Psoas muscle (tissue), 8 donors: ENCODE results near the gene NFXL1. TPM values are rescaled to one million over a fixed set of nuclear protein-coding genes. Genes with fewer than 3 reads are reported as not detected.

ENCODE experiments used
- ATAC-seq, 4 donors: fragments of 200-7000 bp; cut with Tn5 transposase; one replicate each; pipeline ENCODE4 v1.9.1; 2020; ENCODE audit warnings: moderate library complexity in 3 of 4, mild to moderate bottlenecking in 2 of 4
- DNase-seq, 2 donors: peaks; one replicate each; pipeline ENCODE4 v3.0.0-alpha.2; 2020
- H3K27ac ChIP-seq: fragments of 200-600 bp; one replicate; pipeline ENCODE4 v1.8.0; 2022
- H3K27me3 ChIP-seq, 3 donors: fragments of 200-600 bp in 1 of 3; one replicate each; pipeline versions ENCODE4 v1.6.1 to v1.8.0; 2013 to 2022; ENCODE audit warnings: low read length in 2 of 3, mild to moderate bottlenecking in 2 of 3, moderate library complexity in 1 of 3; ENCODE audit not compliant: insufficient read depth in 3 of 3
- H3K36me3 ChIP-seq, 2 donors: fragments of 200-600 bp in 1 of 2; one replicate each; pipeline versions ENCODE4 v1.6.1 to v1.8.0; 2013 to 2022; ENCODE audit warnings: low read depth in 1 of 2, mild to moderate bottlenecking in 1 of 2, moderate library complexity in 1 of 2; ENCODE audit not compliant: insufficient read depth in 1 of 2
- H3K4me1 ChIP-seq: fragments of 200-600 bp; one replicate; pipeline ENCODE4 v1.8.0; 2022
- H3K4me3 ChIP-seq: fragments of 200-600 bp; one replicate; pipeline ENCODE4 v1.8.0; 2022; ENCODE audit warnings: mild to moderate bottlenecking
- H3K9me3 ChIP-seq: fragments of 200-600 bp; one replicate; pipeline ENCODE4 v1.8.0; 2022
- WGBS, 3 donors: extraction: QIAGEN DNeasy Blood & Tissue Kit; methylation state at CpG; one replicate each; pipeline versions ENCODE4 v1.1.6 to v1.1.7; 2013; 5-methylcytosine and 5-hydroxymethylcytosine counted together
- intact Hi-C, 2 donors: fragments of 100-400 bp; cut with DNase I; formaldehyde crosslinking; loops; one replicate each; pipeline versions ENCODE4 v1.11.0 to v1.14.2; 2022
- polyA plus RNA-seq, 3 donors: library from polyadenylated mRNA; stranded (reverse); fragments of 200-250 nt; gene quantifications; one replicate each; pipeline ENCODE4 v1.2.3, GENCODE V29; 2013
- total RNA-seq, 4 donors: library from RNA; stranded (reverse); fragmentation: NEBNext Ultra II Directional in 2 of 4; extraction: Animal tissue kit (Norgen Biotek cat#: 25700) in 2 of 4; gene quantifications; one replicate each; pipeline versions ENCODE4 v1.2.1 to v1.2.4, GENCODE V29; 2021 to 2023
- TF ChIP-seq, protein P1 (sequence below): fragments of 200-600 bp; IDR thresholded peaks from one replicate; pipeline ENCODE4 v1.8.0; 2022; ENCODE audit warnings: antibody characterized with exemption
- donor health status: healthy with polysubstance abuse.
- donor health status: DM: no; HTN: no; CAD: no; lungs with moderate emphysema.
- donor health status: Bipolar disorder and iron deficiency.
- donor health status: healthy.
- donor health status: DM: yes; HTN: yes; CAD: no.
- donor health status: DM: no; HTN: no; CAD: no.
- donor health status: DM: no; HTN: no; CAD: no.
- donor health status: DM: yes; HTN: yes; CAD: no.

Gene NFXL1
- total and polyA plus RNA-seq, 7 donors: 3.1 to 6.0 (median 4.9) TPM

DNA sequence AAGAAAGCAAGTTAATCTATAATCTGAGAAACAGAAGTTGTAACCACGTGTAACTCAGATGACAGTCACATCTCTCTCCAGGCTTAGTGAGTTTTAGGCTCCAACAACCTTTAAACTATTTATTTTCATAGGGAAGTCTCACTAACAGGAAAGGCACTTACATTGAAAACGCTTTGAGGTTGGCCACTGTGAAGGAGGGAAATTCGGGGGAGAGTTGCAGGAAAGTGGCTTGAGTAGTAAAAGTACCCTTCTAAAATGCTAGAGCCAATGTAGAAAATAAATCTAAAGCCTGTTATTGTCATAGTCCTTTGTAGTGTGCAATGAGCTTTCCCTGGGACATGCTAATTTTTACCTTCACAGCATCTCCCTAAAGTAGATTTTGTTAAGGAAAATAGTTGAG, 995 bp upstream of the NFXL1 start:
- TF ChIP-seq, protein P1, sequence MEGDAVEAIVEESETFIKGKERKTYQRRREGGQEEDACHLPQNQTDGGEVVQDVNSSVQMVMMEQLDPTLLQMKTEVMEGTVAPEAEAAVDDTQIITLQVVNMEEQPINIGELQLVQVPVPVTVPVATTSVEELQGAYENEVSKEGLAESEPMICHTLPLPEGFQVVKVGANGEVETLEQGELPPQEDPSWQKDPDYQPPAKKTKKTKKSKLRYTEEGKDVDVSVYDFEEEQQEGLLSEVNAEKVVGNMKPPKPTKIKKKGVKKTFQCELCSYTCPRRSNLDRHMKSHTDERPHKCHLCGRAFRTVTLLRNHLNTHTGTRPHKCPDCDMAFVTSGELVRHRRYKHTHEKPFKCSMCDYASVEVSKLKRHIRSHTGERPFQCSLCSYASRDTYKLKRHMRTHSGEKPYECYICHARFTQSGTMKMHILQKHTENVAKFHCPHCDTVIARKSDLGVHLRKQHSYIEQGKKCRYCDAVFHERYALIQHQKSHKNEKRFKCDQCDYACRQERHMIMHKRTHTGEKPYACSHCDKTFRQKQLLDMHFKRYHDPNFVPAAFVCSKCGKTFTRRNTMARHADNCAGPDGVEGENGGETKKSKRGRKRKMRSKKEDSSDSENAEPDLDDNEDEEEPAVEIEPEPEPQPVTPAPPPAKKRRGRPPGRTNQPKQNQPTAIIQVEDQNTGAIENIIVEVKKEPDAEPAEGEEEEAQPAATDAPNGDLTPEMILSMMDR: no peak
- H3K27ac ChIP-seq: no peak overlapping the region
- peaks cover 0 to 20% of the 10 kb centered on the region in 2 donors for H3K36me3 ChIP-seq
- H3K27me3 ChIP-seq: no peaks in the 10 kb centered on the region
- WGBS, 3 donors: 54 to 58% (median 54%) methylated on average over 3 of the region's 3 CpGs
- intact Hi-C loops: loop anchor here in 1 of 2 donors (10.0 kb wide), 1 partner anchor 359 kb away; no protein-coding TSS in a partner anchor
- no peaks in the 10 kb centered on the region for H3K9me3 ChIP-seq
- no peak for DNase-seq
- ATAC-seq: no peak
- peaks cover 4% of the 10 kb centered on the region for H3K4me1 ChIP-seq
- H3K4me3 ChIP-seq: peak overlapping the region; percentile 85

DNA sequence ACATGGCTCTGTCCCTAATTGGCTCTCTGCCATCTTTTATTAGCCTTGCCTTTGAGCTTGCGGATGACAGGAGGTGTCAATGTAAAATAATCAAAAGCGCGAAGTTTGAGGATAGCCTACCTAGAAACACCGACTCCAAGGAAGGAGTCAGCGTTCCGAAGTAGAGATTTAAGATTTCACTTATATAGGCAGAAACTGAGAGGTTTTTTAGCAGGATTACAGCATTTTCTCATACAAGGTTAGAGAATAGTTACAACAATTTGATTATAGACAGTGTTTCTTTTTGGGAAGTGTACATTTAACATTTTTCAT, 499 bp upstream of the NFXL1 start:
- 2 to 4% (median 4%) methylated on average over 6 of the region's 6 CpGs for WGBS, 3 donors
- intact Hi-C loops: loop anchor here (5.0 to 10.0 kb wide), 2 partner anchors 360 to 427 kb away; partner anchors contain the start of gene SLAIN2 (in 1 of the 2)

DNA sequence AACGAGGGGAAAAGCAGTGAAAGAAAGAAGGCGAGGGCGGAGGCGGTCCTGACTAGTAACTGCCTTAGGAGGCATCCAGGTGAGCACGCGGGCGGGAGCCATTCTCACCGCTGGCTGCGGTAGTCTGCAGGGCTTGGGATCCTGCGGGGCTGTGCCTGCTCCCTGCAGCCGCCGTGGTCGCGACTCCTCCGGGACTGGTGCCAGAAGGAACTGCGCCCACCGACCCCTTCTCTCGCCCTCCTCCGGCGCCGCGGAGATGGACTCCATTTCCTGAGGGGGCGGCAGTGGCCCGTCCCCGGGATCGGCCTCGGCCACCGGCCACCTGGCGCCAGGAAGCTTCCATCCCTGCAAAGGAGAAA, 543 bp downstream of the NFXL1 start:
- intact Hi-C loops: loop anchor here (5.0 to 10.0 kb wide), 2 partner anchors 361 to 428 kb away; partner anchors contain the start of gene SLAIN2 (in 1 of the 2)
- Histone ChIP-seq H3K4me3 (peak overlapping the region; percentile 85), H3K4me1 (peaks cover 4% of the 10 kb centered on the region), H3K9me3 (no peaks in the 10 kb centered on the region), H3K36me3 (peaks cover 0 to 32% of the 10 kb centered on the region in 2 donors), H3K27ac (peak overlapping the region; percentile 78), H3K27me3 (no peaks in the 10 kb centered on the region)
- TF ChIP-seq, protein P1: no peak
- ATAC-seq (peak; percentile 12 to 56 (median 26)), DNase-seq (peak; percentile 45 to 68)
- WGBS, 3 donors: 0 to 1% (median 0%) methylated on average over 12 to 29 of the region's 29 CpGs

More for the DNA sequence above, 499 bp upstream of the NFXL1 start:
- peak overlapping the region; percentile 54 for H3K27ac ChIP-seq
- DNase-seq (no peak), ATAC-seq (no peak)
- H3K27me3 ChIP-seq: no peaks in the 10 kb centered on the region
- peaks cover 0 to 25% of the 10 kb centered on the region in 2 donors for H3K36me3 ChIP-seq
- H3K4me1 ChIP-seq: peaks cover 4% of the 10 kb centered on the region
- no peaks in the 10 kb centered on the region for H3K9me3 ChIP-seq
- TF ChIP-seq, protein P1: no peak
- H3K4me3 ChIP-seq: peak overlapping the region; percentile 85

DNA sequence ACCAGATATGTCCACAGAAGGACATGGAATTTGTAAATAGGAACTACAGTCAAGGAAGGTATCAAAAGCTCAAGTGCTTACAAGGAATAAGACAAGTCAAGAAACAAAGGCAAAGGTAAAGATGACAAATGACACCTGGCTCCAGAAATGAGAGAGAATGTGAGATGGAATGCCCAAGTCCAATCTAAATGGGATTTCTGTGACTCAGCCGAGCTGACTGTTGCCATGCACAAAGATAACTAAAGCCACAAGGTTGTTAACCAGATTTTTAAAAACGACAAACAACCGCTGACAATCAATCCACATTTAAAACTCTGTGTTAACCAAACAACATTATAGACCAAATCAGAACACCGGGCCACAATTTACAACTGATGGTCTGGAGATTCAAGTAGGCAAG, 1.1 kb downstream of the NFXL1 start:
- H3K4me3 ChIP-seq: peak overlapping the region; percentile 85
- TF ChIP-seq, protein P1: no peak
- H3K4me1 ChIP-seq: peaks cover 4% of the 10 kb centered on the region
- H3K27me3 ChIP-seq: no peaks in the 10 kb centered on the region
- 18 to 23% (median 19%) methylated on average over 4 of the region's 4 CpGs for WGBS, 3 donors
- H3K27ac ChIP-seq: no peak overlapping the region
- intact Hi-C loops: loop anchor here (5.0 to 10.0 kb wide), 2 partner anchors 361 to 429 kb away; partner anchors contain the start of gene SLAIN2 (in 1 of the 2)
- H3K36me3 ChIP-seq: peaks cover 0 to 37% of the 10 kb centered on the region in 2 donors
- ATAC-seq (no peak), DNase-seq (no peak)
- H3K9me3 ChIP-seq: no peaks in the 10 kb centered on the region

DNA sequence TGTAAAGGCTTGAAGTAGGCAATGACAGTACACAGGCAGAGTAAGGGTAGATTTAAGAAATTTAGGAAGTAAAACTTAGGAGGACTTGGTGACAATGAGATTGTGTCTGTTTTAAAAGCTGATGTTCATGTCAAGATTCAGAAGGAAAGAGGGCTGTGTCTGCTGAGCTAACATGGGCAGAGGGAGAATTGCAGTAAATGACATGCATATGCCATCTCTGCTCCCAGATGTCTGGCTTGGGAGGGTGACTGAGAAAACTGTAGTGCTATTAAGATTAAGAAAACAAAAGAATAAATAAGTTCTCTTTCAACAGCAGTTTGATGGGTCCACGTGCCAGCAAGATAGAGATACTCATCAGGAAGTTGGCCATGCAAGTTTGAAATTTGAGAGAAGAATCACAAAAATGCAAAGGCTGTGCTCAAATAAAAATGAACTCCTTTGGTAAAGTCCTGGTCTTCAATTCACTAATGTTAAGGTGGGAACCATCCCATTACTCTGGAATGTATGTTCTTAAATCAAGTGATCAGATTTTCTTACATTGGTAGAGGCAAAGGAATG, 7.2 kb downstream of the NFXL1 start:
- DNase-seq: no peak
- peaks cover 7 to 91% of the 10 kb centered on the region in 2 donors for H3K36me3 ChIP-seq
- H3K27ac ChIP-seq: no peak overlapping the region
- intact Hi-C loops: no loop called here
- TF ChIP-seq, protein P1: no peak
- WGBS, 3 donors: 0 to 30% (median 29%) methylated on average over 1 of the region's 1 CpG
- no peaks in the 10 kb centered on the region for H3K9me3 ChIP-seq
- H3K4me3 ChIP-seq: no peak overlapping the region
- ATAC-seq: no peak
- no peaks in the 10 kb centered on the region for H3K27me3 ChIP-seq
- no peaks in the 10 kb centered on the region for H3K4me1 ChIP-seq
